RWPE1 (cell line): ENCODE results near the gene ENOX1.
"Not testable (repeated sequence)": the region's sequence is repeated elsewhere in the genome, so short reads cannot be mapped to it uniquely, and the experiment has no call there.

Source experiments
- CTCF ChIA-PET: fragments of 350-600 bp; sonication (Branson Sonifier 250); formaldehyde crosslinking; extraction: SDS; loops from one replicate; lab custom pipeline; 2021; lab: Yijun Ruan, JAX
- POLR2A ChIA-PET: fragments of 400-600 bp; formaldehyde crosslinking; extraction: SDS; loops from one replicate; lab custom pipeline; 2020; ENCODE audit warnings: antibody characterized with exemption; ENCODE audit not compliant: low non-redundant PET; lab: Yijun Ruan, JAX
- DNase-seq: peaks from one replicate; pipeline ENCODE4 v3.0.0; 2012; ENCODE audit warnings: low spot score
- H3K27ac ChIP-seq: fragments of 450-650 bp; 2 replicates; pipeline ENCODE4 v1.5.1; 2017
- CTCF ChIP-seq: fragments of 450-650 bp; conservative IDR thresholded peaks from 2 replicates; pipeline ENCODE4 v1.5.1; 2017; ENCODE audit warnings: low read depth, mild to moderate bottlenecking

ENOX1 gene

DNA sequence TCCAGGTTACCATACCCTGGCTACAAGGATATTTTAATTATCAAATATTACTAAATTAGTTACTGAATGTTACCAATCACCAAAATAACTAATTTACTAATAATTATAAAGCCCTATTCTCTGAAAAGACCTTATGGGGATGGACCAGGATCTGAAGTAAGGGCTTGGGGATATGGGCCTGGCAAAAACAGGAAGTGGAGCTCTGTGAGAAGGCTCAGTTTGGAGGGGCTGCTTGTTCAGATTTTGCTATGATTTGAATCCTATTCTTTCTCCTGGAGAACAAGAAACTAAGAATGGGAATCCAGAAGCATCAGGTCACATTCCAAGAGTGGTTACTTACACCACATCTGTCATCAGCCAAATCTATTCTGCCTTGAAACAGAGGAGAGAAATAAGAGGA, 615.3 kb downstream of the ENOX1 start:
- ChIA-PET POLR2A (no interaction called here), CTCF (no interaction called here)
- no peak for TF ChIP-seq CTCF
- DNase-seq, result no peak
- no peak overlapping the region for H3K27ac ChIP-seq

DNA sequence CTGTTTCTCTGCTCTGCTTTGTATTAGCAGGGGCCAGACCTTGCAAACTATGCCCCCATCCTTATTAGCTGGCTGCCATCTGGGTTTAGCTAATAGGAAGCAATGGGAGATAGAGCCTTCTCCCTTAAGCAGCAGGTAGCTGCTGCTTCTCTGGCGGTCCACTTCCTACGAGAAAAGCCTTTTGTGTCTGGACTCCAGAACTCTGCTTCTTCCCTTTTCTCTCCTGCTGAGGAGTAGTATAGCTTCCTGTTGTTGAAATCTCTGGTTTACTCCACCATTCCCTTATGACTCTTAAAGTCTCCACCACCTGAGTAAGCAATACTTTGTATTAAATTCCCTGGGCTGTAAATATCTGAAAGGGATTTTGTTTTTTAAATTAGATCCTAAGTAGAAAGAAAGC, 616.3 kb downstream of the ENOX1 start:
- no peak for DNase-seq
- POLR2A ChIA-PET, result no interaction called here
- CTCF ChIA-PET, result interaction anchor here (0.8 kb wide), 1 partner anchor 11 kb away, joined by 4 read pairs; no protein-coding TSS in a partner anchor
- no peak for TF ChIP-seq CTCF
- H3K27ac ChIP-seq, result no peak overlapping the region

GRCh38 chr13:43168434-43168833, 618.3 kb downstream of the ENOX1 start:
- POLR2A ChIA-PET, H3K27ac ChIP-seq, CTCF ChIA-PET, DNase-seq: not testable (repeated sequence)

- DNase-seq, result no peak
- no peak overlapping the region for H3K27ac ChIP-seq
- POLR2A ChIA-PET, result no interaction called here
- CTCF ChIA-PET, result no interaction called here
- TF ChIP-seq CTCF, result no peak
These were observed 619.0 kb downstream of the ENOX1 start for GRCh38 chr13:43167731-43168130.

DNA sequence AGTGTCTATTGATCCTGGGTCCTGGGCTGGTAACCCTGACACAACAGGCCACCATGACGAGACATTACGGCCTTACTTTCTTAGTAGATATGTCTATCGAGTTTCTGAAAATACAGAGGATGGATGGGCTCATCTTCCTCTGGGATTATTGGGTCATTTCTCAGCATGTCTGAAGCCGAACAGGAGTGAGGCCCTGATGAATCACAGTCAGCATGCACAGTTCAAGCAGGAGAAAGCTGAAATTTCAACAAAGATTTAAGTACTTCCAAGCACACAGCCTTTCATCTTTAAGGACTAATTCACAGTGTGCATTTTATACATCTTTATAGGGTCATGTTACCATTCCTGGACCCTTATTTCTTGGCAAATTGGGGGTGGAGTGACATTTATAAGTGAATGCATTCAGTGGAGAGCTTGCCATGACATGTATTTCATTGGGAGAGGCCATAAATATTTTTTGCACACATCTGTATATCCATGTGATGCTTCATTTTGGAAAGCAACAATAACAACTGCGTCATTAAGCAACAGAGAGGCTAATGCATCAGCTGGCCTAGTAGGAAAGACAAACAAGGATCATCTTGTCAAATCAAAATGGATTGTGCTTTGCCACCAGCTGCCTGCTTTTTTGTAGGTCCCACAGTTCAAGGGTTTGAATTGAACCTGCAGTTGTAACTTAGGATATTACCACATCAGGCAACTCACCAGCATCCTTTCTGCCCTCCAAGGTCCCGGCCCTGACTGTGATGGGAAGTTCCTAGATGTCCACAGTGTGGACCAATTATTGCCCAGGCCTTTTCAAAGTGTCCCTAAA, 619.9 kb downstream of the ENOX1 start:
- TF ChIP-seq CTCF, result no peak
- DNase-seq, result no peak
- POLR2A ChIA-PET, result no interaction called here
- no peak overlapping the region for H3K27ac ChIP-seq
- CTCF ChIA-PET, result no interaction called here
